ENCODE results near the gene SLC39A11. TPM values are rescaled to one million over a fixed set of nuclear protein-coding genes. Genes with fewer than 3 reads are reported as not detected.

SLC39A11 gene
- polyA plus RNA-seq, 1 donor from 2014 or later = 8.0 TPM

DNA sequence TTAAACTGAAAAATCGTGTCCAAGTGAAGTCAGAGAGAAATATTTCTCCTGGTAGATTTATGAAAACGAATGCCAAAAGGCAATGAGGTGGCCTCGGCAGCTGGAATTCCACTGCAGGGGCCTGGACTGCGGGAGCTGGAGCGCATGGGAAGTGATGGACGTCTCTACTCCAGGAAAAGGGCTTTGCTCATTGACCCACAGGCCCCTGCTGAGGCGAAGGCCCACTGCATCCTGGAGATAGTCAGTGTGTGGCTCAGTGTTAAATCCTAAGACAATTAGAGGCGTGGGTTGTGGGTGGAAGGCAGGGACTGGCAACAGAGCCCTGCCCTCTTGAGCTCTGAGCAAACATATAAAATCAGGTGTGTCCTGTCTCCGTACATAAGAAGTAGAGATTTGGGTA lies 191.4 kb downstream of the SLC39A11 start:
- no peaks in the 10 kb centered on the region for H4K20me1 ChIP-seq (ENCODE audit: insufficient read depth)
- H3K9me3 ChIP-seq (ENCODE audit: low read length) = no peaks in the 10 kb centered on the region
- no peak overlapping the region for H3K27ac ChIP-seq (ENCODE audit: low read length)
- H3K4me3 ChIP-seq (ENCODE audit: low read length) = no peak overlapping the region
- H3K36me3 ChIP-seq (ENCODE audit: insufficient read depth, low read length) = no peaks in the 10 kb centered on the region
- H3K9me2 ChIP-seq (ENCODE audit: insufficient read depth, low read length) = no peaks in the 10 kb centered on the region
- no peak overlapping the region for H3K9ac ChIP-seq (ENCODE audit: low read length)
- no peak overlapping the region for H2AFZ ChIP-seq (ENCODE audit: low read depth, low read length)
- no peaks in the 10 kb centered on the region for H3K27me3 ChIP-seq (ENCODE audit: insufficient read depth, low read depth, low read length)
- H3K4me2 ChIP-seq (ENCODE audit: low read length) = no peak overlapping the region
- no peaks in the 10 kb centered on the region for H3K79me2 ChIP-seq (replicated peaks; ENCODE audit: insufficient read depth, low read length)
- no peaks in the 10 kb centered on the region for H3F3A ChIP-seq (ENCODE audit: insufficient read depth, low read length, poor library complexity, severe bottlenecking)
- TF ChIP-seq TAF1 (IDR thresholded peaks at IDR 0.05; ENCODE audit: low read depth) (no peak), POLR2AphosphoS5 (IDR thresholded peaks at IDR 0.05) (no peak), SMC3 (conservative IDR thresholded peaks at IDR 0.05; ENCODE audit: poor library complexity) (no peak), EP300 (conservative IDR thresholded peaks at IDR 0.05; ENCODE audit: poor library complexity, severe bottlenecking) (no peak)
- TF ChIP-seq, protein P1, sequence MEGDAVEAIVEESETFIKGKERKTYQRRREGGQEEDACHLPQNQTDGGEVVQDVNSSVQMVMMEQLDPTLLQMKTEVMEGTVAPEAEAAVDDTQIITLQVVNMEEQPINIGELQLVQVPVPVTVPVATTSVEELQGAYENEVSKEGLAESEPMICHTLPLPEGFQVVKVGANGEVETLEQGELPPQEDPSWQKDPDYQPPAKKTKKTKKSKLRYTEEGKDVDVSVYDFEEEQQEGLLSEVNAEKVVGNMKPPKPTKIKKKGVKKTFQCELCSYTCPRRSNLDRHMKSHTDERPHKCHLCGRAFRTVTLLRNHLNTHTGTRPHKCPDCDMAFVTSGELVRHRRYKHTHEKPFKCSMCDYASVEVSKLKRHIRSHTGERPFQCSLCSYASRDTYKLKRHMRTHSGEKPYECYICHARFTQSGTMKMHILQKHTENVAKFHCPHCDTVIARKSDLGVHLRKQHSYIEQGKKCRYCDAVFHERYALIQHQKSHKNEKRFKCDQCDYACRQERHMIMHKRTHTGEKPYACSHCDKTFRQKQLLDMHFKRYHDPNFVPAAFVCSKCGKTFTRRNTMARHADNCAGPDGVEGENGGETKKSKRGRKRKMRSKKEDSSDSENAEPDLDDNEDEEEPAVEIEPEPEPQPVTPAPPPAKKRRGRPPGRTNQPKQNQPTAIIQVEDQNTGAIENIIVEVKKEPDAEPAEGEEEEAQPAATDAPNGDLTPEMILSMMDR (IDR thresholded peaks at IDR 0.05; ENCODE audit: poor library complexity, severe bottlenecking) = no peak
- TF ChIP-seq, protein P2, sequence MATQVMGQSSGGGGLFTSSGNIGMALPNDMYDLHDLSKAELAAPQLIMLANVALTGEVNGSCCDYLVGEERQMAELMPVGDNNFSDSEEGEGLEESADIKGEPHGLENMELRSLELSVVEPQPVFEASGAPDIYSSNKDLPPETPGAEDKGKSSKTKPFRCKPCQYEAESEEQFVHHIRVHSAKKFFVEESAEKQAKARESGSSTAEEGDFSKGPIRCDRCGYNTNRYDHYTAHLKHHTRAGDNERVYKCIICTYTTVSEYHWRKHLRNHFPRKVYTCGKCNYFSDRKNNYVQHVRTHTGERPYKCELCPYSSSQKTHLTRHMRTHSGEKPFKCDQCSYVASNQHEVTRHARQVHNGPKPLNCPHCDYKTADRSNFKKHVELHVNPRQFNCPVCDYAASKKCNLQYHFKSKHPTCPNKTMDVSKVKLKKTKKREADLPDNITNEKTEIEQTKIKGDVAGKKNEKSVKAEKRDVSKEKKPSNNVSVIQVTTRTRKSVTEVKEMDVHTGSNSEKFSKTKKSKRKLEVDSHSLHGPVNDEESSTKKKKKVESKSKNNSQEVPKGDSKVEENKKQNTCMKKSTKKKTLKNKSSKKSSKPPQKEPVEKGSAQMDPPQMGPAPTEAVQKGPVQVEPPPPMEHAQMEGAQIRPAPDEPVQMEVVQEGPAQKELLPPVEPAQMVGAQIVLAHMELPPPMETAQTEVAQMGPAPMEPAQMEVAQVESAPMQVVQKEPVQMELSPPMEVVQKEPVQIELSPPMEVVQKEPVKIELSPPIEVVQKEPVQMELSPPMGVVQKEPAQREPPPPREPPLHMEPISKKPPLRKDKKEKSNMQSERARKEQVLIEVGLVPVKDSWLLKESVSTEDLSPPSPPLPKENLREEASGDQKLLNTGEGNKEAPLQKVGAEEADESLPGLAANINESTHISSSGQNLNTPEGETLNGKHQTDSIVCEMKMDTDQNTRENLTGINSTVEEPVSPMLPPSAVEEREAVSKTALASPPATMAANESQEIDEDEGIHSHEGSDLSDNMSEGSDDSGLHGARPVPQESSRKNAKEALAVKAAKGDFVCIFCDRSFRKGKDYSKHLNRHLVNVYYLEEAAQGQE (IDR thresholded peaks at IDR 0.05; ENCODE audit: borderline replicate concordance) = no peak

DNA sequence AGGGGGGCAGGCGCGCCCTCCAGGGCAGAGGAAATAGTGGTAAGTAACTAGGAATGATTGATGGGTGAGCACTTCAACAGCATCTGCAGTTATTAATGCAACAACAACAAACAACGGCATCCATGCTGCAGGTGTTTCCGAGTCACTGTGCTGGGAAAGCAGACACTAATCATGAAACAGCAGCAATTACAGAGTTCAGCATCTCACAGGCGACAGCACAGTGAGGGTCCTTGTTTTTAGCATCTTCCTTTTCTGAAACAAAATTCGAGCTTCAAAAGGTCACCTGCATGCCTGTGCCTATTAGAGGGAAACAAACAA lies 191.9 kb downstream of the SLC39A11 start:
- no peaks in the 10 kb centered on the region for H3K9me2 ChIP-seq (ENCODE audit: insufficient read depth, low read length)
- H3K4me3 ChIP-seq (ENCODE audit: low read length) = no peak overlapping the region
- H3K9ac ChIP-seq (ENCODE audit: low read length) = no peak overlapping the region
- no peaks in the 10 kb centered on the region for H3K36me3 ChIP-seq (ENCODE audit: insufficient read depth, low read length)
- H3K79me2 ChIP-seq (replicated peaks; ENCODE audit: insufficient read depth, low read length) = no peaks in the 10 kb centered on the region
- H3K27me3 ChIP-seq (ENCODE audit: insufficient read depth, low read depth, low read length) = no peaks in the 10 kb centered on the region
- no peak overlapping the region for H3K4me2 ChIP-seq (ENCODE audit: low read length)
- TF ChIP-seq, protein P1 (IDR thresholded peaks at IDR 0.05; ENCODE audit: poor library complexity, severe bottlenecking) = no peak
- TF ChIP-seq, protein P2 (IDR thresholded peaks at IDR 0.05; ENCODE audit: borderline replicate concordance) = no peak
- TF ChIP-seq POLR2AphosphoS5 (IDR thresholded peaks at IDR 0.05) = no peak
- TF ChIP-seq SMC3 (conservative IDR thresholded peaks at IDR 0.05; ENCODE audit: poor library complexity) = no peak
- TF ChIP-seq RAD21 (conservative IDR thresholded peaks at IDR 0.05) = no peak
- no peak for TF ChIP-seq EZH2 (IDR thresholded peaks at IDR 0.05; ENCODE audit: borderline replicate concordance, insufficient read depth, low read length, poor library complexity, severe bottlenecking)
- TF ChIP-seq MXI1 (conservative IDR thresholded peaks at IDR 0.05; ENCODE audit: poor library complexity, severe bottlenecking) = no peak
- no peak for TF ChIP-seq TAF1 (IDR thresholded peaks at IDR 0.05; ENCODE audit: low read depth)
- no peak for TF ChIP-seq EP300 (conservative IDR thresholded peaks at IDR 0.05; ENCODE audit: poor library complexity, severe bottlenecking)
- no peaks in the 10 kb centered on the region for H4K20me1 ChIP-seq (ENCODE audit: insufficient read depth)
- no peak overlapping the region for H3K27ac ChIP-seq (ENCODE audit: low read length)
- no peaks in the 10 kb centered on the region for H3K9me3 ChIP-seq (ENCODE audit: low read length)
- no peaks in the 10 kb centered on the region for H3F3A ChIP-seq (ENCODE audit: insufficient read depth, low read length, poor library complexity, severe bottlenecking)
- H2AFZ ChIP-seq (ENCODE audit: low read depth, low read length) = no peak overlapping the region
